GM12872 (cell line): Measurements from ENCODE around the gene C1QA.

Source experiments
- CTCF ChIP-seq: IDR thresholded peaks from 3 replicates; pipeline ENCODE4 v1.5.1; 2011; ENCODE audit warnings: low read depth, mild to moderate bottlenecking, low read length, moderate library complexity; ENCODE audit not compliant: insufficient read depth

C1QA gene

GRCh38 chr1:22602060-22602740 is 34.2 kb upstream of the C1QA start:
- no peak for TF ChIP-seq CTCF

- no peak for TF ChIP-seq CTCF
These were observed 30.3 kb upstream of the C1QA start for GRCh38 chr1:22606161-22606560.

- no peak for TF ChIP-seq CTCF
These were observed 29.3 kb upstream of the C1QA start for GRCh38 chr1:22607154-22607553.

GRCh38 chr1:22608361-22608760 is 28.1 kb upstream of the C1QA start:
- no peak for TF ChIP-seq CTCF

GRCh38 chr1:22609291-22609690 is 27.1 kb upstream of the C1QA start:
- no peak for TF ChIP-seq CTCF

- no peak for TF ChIP-seq CTCF
These were observed 24.9 kb upstream of the C1QA start for GRCh38 chr1:22611530-22611947.

- no peak for TF ChIP-seq CTCF
These were observed 23.5 kb upstream of the C1QA start for GRCh38 chr1:22612671-22613571.
